Measurements from ENCODE around the gene PSME4.

Gene PSME4

GRCh38 chr2:53874401-53874950, 96.3 kb downstream of the PSME4 start:
- H3K4me3 ChIP-seq (ENCODE audit: low read length): no peak overlapping the region
- TF ChIP-seq CTCF (IDR thresholded peaks at IDR 0.05; ENCODE audit: insufficient read depth, low read depth, low read length, missing control alignments): no peak
- DNase-seq (ENCODE audit: low read depth): no peak

- no peak for TF ChIP-seq CTCF (IDR thresholded peaks at IDR 0.05; ENCODE audit: insufficient read depth, low read depth, low read length, missing control alignments)
- no peak overlapping the region for H3K4me3 ChIP-seq (ENCODE audit: low read length)
- DNase-seq (ENCODE audit: low read depth): no peak
Observed at GRCh38 chr2:53867773-53868172, 103.0 kb downstream of the PSME4 start.

GRCh38 chr2:53867169-53867568, 103.6 kb downstream of the PSME4 start:
- no peak for DNase-seq (ENCODE audit: low read depth)
- TF ChIP-seq CTCF (IDR thresholded peaks at IDR 0.05; ENCODE audit: insufficient read depth, low read depth, low read length, missing control alignments): no peak
- H3K4me3 ChIP-seq (ENCODE audit: low read length): no peak overlapping the region

GRCh38 chr2:53865962-53866361, 104.8 kb downstream of the PSME4 start:
- no peak for TF ChIP-seq CTCF (IDR thresholded peaks at IDR 0.05; ENCODE audit: insufficient read depth, low read depth, low read length, missing control alignments)
- peak; percentile 32 for DNase-seq (ENCODE audit: low read depth)
- no peak overlapping the region for H3K4me3 ChIP-seq (ENCODE audit: low read length)

- no peak for TF ChIP-seq CTCF (IDR thresholded peaks at IDR 0.05; ENCODE audit: insufficient read depth, low read depth, low read length, missing control alignments)
- peak; percentile 78 for DNase-seq (ENCODE audit: low read depth)
- no peak overlapping the region for H3K4me3 ChIP-seq (ENCODE audit: low read length)
Observed at GRCh38 chr2:53865264-53865663, 105.5 kb downstream of the PSME4 start.

GRCh38 chr2:53863538-53864227, 107.1 kb downstream of the PSME4 start:
- no peak for DNase-seq (ENCODE audit: low read depth)
- TF ChIP-seq CTCF (IDR thresholded peaks at IDR 0.05; ENCODE audit: insufficient read depth, low read depth, low read length, missing control alignments): no peak
- no peak overlapping the region for H3K4me3 ChIP-seq (ENCODE audit: low read length)

GRCh38 chr2:53861824-53862223, 109.0 kb downstream of the PSME4 start:
- no peak for DNase-seq (ENCODE audit: low read depth)
- no peak for TF ChIP-seq CTCF (IDR thresholded peaks at IDR 0.05; ENCODE audit: insufficient read depth, low read depth, low read length, missing control alignments)
- H3K4me3 ChIP-seq (ENCODE audit: low read length): no peak overlapping the region
